ENCODE results near the gene GBX1. TPM values are rescaled to one million over a fixed set of nuclear protein-coding genes. Genes with fewer than 3 reads are reported as not detected.

The GBX1 gene
- total RNA-seq, 4 donors from 2014 or later: 2.4 TPM; not detected in 3

GRCh38 chr7:151168787-151169162 is 1.3 kb upstream of the GBX1 start:
- WGBS, 2 donors: 54 to 61% methylated on average over 10 of the region's 10 CpGs
- TF ChIP-seq POLR2A (IDR thresholded peaks at IDR 0.05) (no peak), CTCF (IDR thresholded peaks at IDR 0.05) (no peak)
- DNase-seq (ENCODE audit: low spot score in 2 of 2): no peak
- intact Hi-C loops (cut with DNase I; ENCODE audit: low total_unique reads): loop anchor here (10.0 kb wide), 1 partner anchor 136 kb away; no protein-coding TSS in a partner anchor
- H3K4me3 ChIP-seq (ENCODE audit: low read depth, poor library complexity, severe bottlenecking): no peak overlapping the region

GRCh38 chr7:151168003-151168786 is 701 bp upstream of the GBX1 start:
- intact Hi-C loops (cut with DNase I; ENCODE audit: low total_unique reads): loop anchor here (10.0 kb wide), 1 partner anchor 137 kb away; no protein-coding TSS in a partner anchor
- 5 to 6% methylated on average over 26 to 32 of the region's 52 CpGs for WGBS, 2 donors
- DNase-seq (ENCODE audit: low spot score in 2 of 2): no peak
- H3K4me3 ChIP-seq (ENCODE audit: low read depth, poor library complexity, severe bottlenecking): peak overlapping the region; percentile 15
- no peak for TF ChIP-seq CTCF (IDR thresholded peaks at IDR 0.05)
- no peak for TF ChIP-seq POLR2A (IDR thresholded peaks at IDR 0.05)

- intact Hi-C loops (cut with DNase I; ENCODE audit: low total_unique reads): loop anchor here (10.0 kb wide), 1 partner anchor 138 kb away; no protein-coding TSS in a partner anchor
- peak overlapping the region; percentile 1 for H3K4me3 ChIP-seq (ENCODE audit: low read depth, poor library complexity, severe bottlenecking)
- WGBS, 2 donors: 14 to 21% methylated on average over 17 to 25 of the region's 31 CpGs
- DNase-seq (ENCODE audit: low spot score in 2 of 2): no peak
- TF ChIP-seq POLR2A (IDR thresholded peaks at IDR 0.05): no peak
- TF ChIP-seq CTCF (IDR thresholded peaks at IDR 0.05): no peak
Observed at GRCh38 chr7:151166629-151167196, 781 bp downstream of the GBX1 start.

GRCh38 chr7:151161757-151162156 is 5.7 kb downstream of the GBX1 start:
- DNase-seq (ENCODE audit: low spot score in 2 of 2): no peak
- 86 to 92% methylated on average over 1 of the region's 1 CpG for WGBS, 2 donors
- no peak overlapping the region for H3K4me3 ChIP-seq (ENCODE audit: low read depth, poor library complexity, severe bottlenecking)
- intact Hi-C loops (cut with DNase I; ENCODE audit: low total_unique reads): loop anchor here (10.0 kb wide), 1 partner anchor 143 kb away; no protein-coding TSS in a partner anchor
- TF ChIP-seq CTCF (IDR thresholded peaks at IDR 0.05) (no peak), POLR2A (IDR thresholded peaks at IDR 0.05) (no peak)

GRCh38 chr7:151157645-151158329 is 9.7 kb downstream of the GBX1 start:
- intact Hi-C loops (cut with DNase I; ENCODE audit: low total_unique reads): no loop called here
- DNase-seq (ENCODE audit: low spot score in 2 of 2): no peak
- WGBS, 2 donors: 82 to 83% methylated on average over 7 of the region's 7 CpGs
- no peak for TF ChIP-seq POLR2A (IDR thresholded peaks at IDR 0.05)
- TF ChIP-seq CTCF (IDR thresholded peaks at IDR 0.05): no peak
- no peak overlapping the region for H3K4me3 ChIP-seq (ENCODE audit: low read depth, poor library complexity, severe bottlenecking)
